ENCODE data around the gene BCAS1.

DNA sequence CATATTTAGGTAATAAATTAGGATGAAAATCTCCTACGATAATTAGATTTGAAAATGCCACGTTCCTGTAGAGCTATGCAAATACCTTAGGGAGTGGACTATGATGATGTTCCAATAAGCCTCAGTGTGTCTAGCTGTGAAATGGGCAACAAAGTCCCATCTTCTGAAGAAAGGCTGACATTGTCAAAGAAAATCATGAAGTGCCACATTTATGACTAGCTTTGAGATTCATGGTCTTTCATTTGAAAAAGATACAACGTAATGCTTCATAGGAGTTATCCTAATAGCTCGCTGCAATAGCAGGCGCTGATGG, 23.8 kb upstream of the BCAS1 start:
- TF ChIP-seq SIN3A (IDR thresholded peaks at IDR 0.05; ENCODE audit: borderline replicate concordance, insufficient read depth, low read depth, low read length) (no peak), CTCF (IDR thresholded peaks at IDR 0.05) (no peak)
- TF ChIP-seq, protein P1, sequence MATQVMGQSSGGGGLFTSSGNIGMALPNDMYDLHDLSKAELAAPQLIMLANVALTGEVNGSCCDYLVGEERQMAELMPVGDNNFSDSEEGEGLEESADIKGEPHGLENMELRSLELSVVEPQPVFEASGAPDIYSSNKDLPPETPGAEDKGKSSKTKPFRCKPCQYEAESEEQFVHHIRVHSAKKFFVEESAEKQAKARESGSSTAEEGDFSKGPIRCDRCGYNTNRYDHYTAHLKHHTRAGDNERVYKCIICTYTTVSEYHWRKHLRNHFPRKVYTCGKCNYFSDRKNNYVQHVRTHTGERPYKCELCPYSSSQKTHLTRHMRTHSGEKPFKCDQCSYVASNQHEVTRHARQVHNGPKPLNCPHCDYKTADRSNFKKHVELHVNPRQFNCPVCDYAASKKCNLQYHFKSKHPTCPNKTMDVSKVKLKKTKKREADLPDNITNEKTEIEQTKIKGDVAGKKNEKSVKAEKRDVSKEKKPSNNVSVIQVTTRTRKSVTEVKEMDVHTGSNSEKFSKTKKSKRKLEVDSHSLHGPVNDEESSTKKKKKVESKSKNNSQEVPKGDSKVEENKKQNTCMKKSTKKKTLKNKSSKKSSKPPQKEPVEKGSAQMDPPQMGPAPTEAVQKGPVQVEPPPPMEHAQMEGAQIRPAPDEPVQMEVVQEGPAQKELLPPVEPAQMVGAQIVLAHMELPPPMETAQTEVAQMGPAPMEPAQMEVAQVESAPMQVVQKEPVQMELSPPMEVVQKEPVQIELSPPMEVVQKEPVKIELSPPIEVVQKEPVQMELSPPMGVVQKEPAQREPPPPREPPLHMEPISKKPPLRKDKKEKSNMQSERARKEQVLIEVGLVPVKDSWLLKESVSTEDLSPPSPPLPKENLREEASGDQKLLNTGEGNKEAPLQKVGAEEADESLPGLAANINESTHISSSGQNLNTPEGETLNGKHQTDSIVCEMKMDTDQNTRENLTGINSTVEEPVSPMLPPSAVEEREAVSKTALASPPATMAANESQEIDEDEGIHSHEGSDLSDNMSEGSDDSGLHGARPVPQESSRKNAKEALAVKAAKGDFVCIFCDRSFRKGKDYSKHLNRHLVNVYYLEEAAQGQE (IDR thresholded peaks at IDR 0.05; ENCODE audit: insufficient read depth in 1 of 2, low read depth in 2 of 2, low read length in 1 of 2): no peak

All from Panc1 (cell line).